ENCODE results near the gene SESN1. TPM values are rescaled to one million over a fixed set of nuclear protein-coding genes. Genes with fewer than 3 reads are reported as not detected.

The SESN1 gene
- total and polyA plus RNA-seq, 2 donors (not counting 1 experiment from before 2014, with no cell fraction given) = 16.2 to 28.6 TPM

GRCh38 chr6:109007521-109007920, 87.1 kb downstream of the SESN1 start:
- Mint-ChIP-seq H3K9me3 (ENCODE audit: insufficient read depth) (no peaks in the 10 kb centered on the region), H3K27me3 (no peaks in the 10 kb centered on the region), H3K4me1 (peaks cover 56% of the 10 kb centered on the region), H3K4me3 (no peak overlapping the region), H3K27ac (no peak overlapping the region)
- H3K4me2 ChIP-seq (replicated peaks; ENCODE audit: low read depth, low read length, poor library complexity, severe bottlenecking) = peak overlapping the region; percentile 80
- TF ChIP-seq EZH2 (IDR thresholded peaks at IDR 0.05; ENCODE audit: borderline replicate concordance, insufficient read depth, low read depth, low read length, poor library complexity, severe bottlenecking) = no peak
- no peak for TF ChIP-seq CTCF (IDR thresholded peaks at IDR 0.05)
- DNase-seq = no peak
- H3K27ac ChIP-seq (ENCODE audit: low read length in 2 of 2) = peak overlapping the region in 1 of 2 donors; percentile 40
- H3K4me3 ChIP-seq (ENCODE audit: control extremely low read depth in 1 of 5, extremely low read depth in 1 of 5, insufficient read depth in 1 of 5, low read depth in 2 of 5, low read length in 4 of 5) = peak overlapping the region in 2 of 5 experiments; percentile 85 to 89
- H3K79me2 ChIP-seq (ENCODE audit: control insufficient read depth, insufficient read depth, low read length) = peaks cover 34% of the 10 kb centered on the region
- H2AFZ ChIP-seq (ENCODE audit: insufficient read depth, low read depth, low read length, poor library complexity, severe bottlenecking) = no peak overlapping the region
- peaks cover 22 to 38% of the 10 kb centered on the region in 2 donors for H3K4me1 ChIP-seq (ENCODE audit: control insufficient read depth in 2 of 2, insufficient read depth in 2 of 2, low read length in 2 of 2)
- peaks cover 12% of the 10 kb centered on the region for H4K20me1 ChIP-seq (ENCODE audit: control insufficient read depth, insufficient read depth, low read length, poor library complexity, severe bottlenecking)
- ChIA-PET CTCF (interaction anchor here (0.7 kb wide), 2 partner anchors 9 to 48 kb away, joined by 4 to 7 read pairs; no protein-coding TSS in a partner anchor), POLR2A (interaction anchor here (0.6 to 0.7 kb wide), 2 partner anchors 44 to 87 kb away, joined by 3 read pairs; partner anchors contain the start of genes CEP57L1 and SESN1)
- H3K9ac ChIP-seq (ENCODE audit: low read length) = peak overlapping the region; percentile 85
- no peaks in the 10 kb centered on the region for H3K36me3 ChIP-seq (replicated peaks in 1 of 2; ENCODE audit: control extremely low read depth in 1 of 2, control insufficient read depth in 1 of 2, extremely low read depth in 1 of 2, insufficient read depth in 2 of 2, low read length in 1 of 2)
- intact Hi-C loops (cut with micrococcal nuclease) = loop anchor here (5.0 kb wide), 3 partner anchors 65 to 750 kb away; partner anchors contain the start of gene CD164
- no peaks in the 10 kb centered on the region for H3K9me3 ChIP-seq (ENCODE audit: control extremely low read depth in 1 of 3, control insufficient read depth in 2 of 3, insufficient read depth in 1 of 3, low read length in 2 of 3)
- no peak for ATAC-seq (ENCODE audit: low read depth)
- no peaks in the 10 kb centered on the region for H3K27me3 ChIP-seq (replicated peaks in 1 of 4; ENCODE audit: control extremely low read depth in 1 of 4, control insufficient read depth in 3 of 4, insufficient read depth in 4 of 4, low read length in 3 of 4)
- WGBS (ENCODE audit: insufficient coverage) = no CpG with 5 or more reads among the region's 3 CpGs

DNA sequence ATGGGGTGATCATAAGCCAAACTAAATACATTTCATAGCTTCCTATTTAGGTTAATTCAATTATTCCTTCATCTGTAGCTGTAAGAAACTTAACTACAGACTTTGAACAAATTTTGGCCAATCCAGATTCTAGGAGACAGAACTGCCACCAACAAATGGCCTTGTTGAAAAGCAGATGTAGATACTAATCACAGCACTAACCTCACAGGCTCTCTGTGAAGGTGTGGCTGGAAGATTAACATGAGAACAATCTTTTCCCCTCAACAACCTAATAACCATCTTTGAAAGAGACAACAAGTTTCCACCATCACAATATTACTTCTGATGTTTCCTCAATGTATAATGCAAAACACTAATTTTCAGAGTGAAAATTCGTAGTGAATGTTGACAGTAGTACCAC, 87.8 kb downstream of the SESN1 start:
- Histone ChIP-seq H3K4me2 (replicated peaks; ENCODE audit: low read depth, low read length, poor library complexity, severe bottlenecking) (peak overlapping the region; percentile 80), H3K4me1 (ENCODE audit: control insufficient read depth in 2 of 2, insufficient read depth in 2 of 2, low read length in 2 of 2) (peaks cover 15 to 35% of the 10 kb centered on the region in 2 donors), H3K4me3 (ENCODE audit: control extremely low read depth in 1 of 5, extremely low read depth in 1 of 5, insufficient read depth in 1 of 5, low read depth in 2 of 5, low read length in 4 of 5) (no peak overlapping the region), H3K9me3 (ENCODE audit: control extremely low read depth in 1 of 3, control insufficient read depth in 2 of 3, insufficient read depth in 1 of 3, low read length in 2 of 3) (no peaks in the 10 kb centered on the region), H3K79me2 (ENCODE audit: control insufficient read depth, insufficient read depth, low read length) (peaks cover 34% of the 10 kb centered on the region), H3K27me3 (replicated peaks in 1 of 4; ENCODE audit: control extremely low read depth in 1 of 4, control insufficient read depth in 3 of 4, insufficient read depth in 4 of 4, low read length in 3 of 4) (no peaks in the 10 kb centered on the region), H2AFZ (ENCODE audit: insufficient read depth, low read depth, low read length, poor library complexity, severe bottlenecking) (no peak overlapping the region), H3K9ac (ENCODE audit: low read length) (no peak overlapping the region), H4K20me1 (ENCODE audit: control insufficient read depth, insufficient read depth, low read length, poor library complexity, severe bottlenecking) (peaks cover 15% of the 10 kb centered on the region), H3K27ac (ENCODE audit: low read length in 2 of 2) (peak overlapping the region in 1 of 2 donors; percentile 25), H3K36me3 (replicated peaks in 1 of 2; ENCODE audit: control extremely low read depth in 1 of 2, control insufficient read depth in 1 of 2, extremely low read depth in 1 of 2, insufficient read depth in 2 of 2, low read length in 1 of 2) (peaks cover 0 to 3% of the 10 kb centered on the region in 2 experiments)
- intact Hi-C loops (cut with micrococcal nuclease) = loop anchor here (5.0 kb wide), 3 partner anchors 65 to 750 kb away; partner anchors contain the start of gene CD164
- Mint-ChIP-seq H3K4me1 (peaks cover 55% of the 10 kb centered on the region), H3K27ac (peak overlapping the region; percentile 42), H3K4me3 (peak overlapping the region; percentile 18), H3K27me3 (no peaks in the 10 kb centered on the region), H3K9me3 (ENCODE audit: insufficient read depth) (no peaks in the 10 kb centered on the region)
- POLR2A ChIA-PET = no interaction called here
- WGBS (ENCODE audit: insufficient coverage) = no CpG with 5 or more reads among the region's 1 CpG
- CTCF ChIA-PET = interaction anchor here (0.7 kb wide), 1 partner anchor 47 kb away, joined by 7 read pairs; no protein-coding TSS in a partner anchor
- TF ChIP-seq CTCF (IDR thresholded peaks at IDR 0.05) = no peak
- no peak for TF ChIP-seq EZH2 (IDR thresholded peaks at IDR 0.05; ENCODE audit: borderline replicate concordance, insufficient read depth, low read depth, low read length, poor library complexity, severe bottlenecking)
- ATAC-seq (ENCODE audit: low read depth) (no peak), DNase-seq (no peak)
